DMS53 treated with DMSO at 0.1 percent for 48 hours (cell line): ENCODE results near the gene LEF1.

Source experiments
- DNase-seq: peaks from one replicate; lab custom pipeline; 2025; ENCODE audit not compliant: unreplicated experiment; lab: John Stamatoyannopoulos, UW

Gene LEF1

GRCh38 chr4:108149588-108150380 is 18.9 kb downstream of the LEF1 start:
- DNase-seq, result no peak

GRCh38 chr4:108148316-108148715 is 20.4 kb downstream of the LEF1 start:
- DNase-seq, result peak; percentile 77

DNA sequence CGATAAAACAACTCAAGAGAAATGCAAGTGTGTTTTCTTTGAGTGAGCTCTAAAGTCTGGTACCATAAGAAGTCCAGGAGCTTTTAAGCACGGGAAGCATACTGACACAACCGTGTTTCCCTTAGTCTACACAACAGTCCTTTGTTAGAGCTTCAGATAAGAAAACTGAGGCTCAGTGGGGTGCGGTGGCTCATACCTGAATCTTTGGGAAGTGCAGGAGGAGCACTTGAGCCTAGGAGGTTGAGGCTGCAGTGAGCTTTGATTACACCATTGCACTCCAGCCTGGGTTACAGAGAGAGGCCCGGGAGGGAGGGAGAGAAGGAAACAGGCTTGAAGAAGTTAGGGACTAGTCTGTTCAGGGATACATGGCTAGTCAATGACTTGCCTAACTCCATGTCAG is 21.9 kb downstream of the LEF1 start:
- DNase-seq, result no peak

DNA sequence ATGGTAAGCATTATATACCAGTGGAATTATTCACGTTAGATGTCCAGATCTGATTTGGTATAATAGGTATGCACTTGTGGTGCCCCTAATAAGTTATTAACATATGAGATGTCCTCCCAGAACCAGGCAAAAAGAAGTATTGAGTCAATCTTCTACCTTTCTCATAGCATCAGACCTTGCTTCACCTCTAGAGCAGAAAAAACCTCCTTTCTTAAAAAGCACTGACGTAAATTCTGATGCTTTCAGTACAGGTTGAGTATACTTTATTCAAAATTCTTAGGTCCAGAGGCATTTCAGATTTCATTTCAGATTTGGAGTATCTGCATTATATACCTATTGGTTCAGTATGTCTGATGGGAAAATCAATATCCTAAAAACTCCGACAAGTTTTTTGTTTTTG is 22.4 kb downstream of the LEF1 start:
- DNase-seq, result no peak

GRCh38 chr4:108144451-108144850 is 24.3 kb downstream of the LEF1 start:
- no peak for DNase-seq

DNA sequence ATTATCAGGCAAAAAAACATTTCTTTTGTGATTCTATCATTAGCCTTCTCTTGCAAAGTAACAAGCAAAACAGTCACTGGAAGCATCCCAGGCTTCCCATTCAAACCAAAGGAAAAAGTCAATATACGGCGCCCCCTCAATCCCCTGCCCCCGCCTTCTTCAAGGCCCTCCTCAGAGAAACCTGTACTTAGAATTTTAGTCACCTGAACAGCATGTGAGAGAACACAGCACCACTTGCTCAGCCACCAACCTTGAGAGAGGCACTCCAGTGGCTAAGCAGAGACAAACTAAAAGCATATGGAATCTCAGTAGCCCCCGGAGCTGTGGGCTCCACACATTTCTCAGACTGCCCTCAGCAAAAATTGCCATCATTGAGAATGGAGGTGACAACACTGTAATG is 25.2 kb downstream of the LEF1 start:
- DNase-seq, result no peak

- no peak for DNase-seq
These were observed 25.9 kb downstream of the LEF1 start for GRCh38 chr4:108142870-108143269.

DNA sequence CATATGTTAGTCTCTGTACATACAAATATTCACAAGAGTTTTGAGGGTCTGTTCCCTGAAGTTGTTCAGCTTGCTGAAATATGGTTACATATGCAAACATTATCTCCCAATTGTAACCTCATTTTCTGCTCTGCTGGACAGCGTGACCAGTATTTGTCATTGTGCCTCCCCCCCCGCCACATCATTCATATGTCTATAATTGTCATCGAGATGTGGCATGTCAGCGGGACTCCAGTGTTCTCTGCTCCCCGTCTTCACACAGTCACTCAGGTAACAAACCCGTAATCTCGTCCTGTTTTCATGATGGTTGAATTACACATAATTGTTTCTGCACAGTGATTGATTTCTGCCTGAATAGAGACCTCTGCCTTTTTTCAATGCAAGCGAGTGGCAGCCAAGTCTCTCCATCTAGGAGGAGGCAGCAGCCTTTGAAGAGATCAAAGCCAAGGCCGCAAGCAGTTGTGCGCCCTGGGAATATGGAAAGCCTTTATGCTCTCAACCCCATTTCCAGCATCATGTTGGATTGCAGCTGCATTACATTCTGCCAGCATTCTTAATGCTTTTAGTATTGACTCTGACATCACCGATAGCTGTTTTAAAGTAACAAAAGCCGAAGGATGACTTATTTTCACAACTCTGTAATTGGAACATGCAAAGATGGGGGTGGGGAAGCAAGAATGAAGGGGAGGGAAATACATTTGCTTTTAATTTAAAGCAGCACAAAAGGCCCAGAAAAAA is 27.4 kb downstream of the LEF1 start:
- no peak for DNase-seq

- no peak for DNase-seq
These were observed 28.4 kb downstream of the LEF1 start for GRCh38 chr4:108140328-108140727.

DNA sequence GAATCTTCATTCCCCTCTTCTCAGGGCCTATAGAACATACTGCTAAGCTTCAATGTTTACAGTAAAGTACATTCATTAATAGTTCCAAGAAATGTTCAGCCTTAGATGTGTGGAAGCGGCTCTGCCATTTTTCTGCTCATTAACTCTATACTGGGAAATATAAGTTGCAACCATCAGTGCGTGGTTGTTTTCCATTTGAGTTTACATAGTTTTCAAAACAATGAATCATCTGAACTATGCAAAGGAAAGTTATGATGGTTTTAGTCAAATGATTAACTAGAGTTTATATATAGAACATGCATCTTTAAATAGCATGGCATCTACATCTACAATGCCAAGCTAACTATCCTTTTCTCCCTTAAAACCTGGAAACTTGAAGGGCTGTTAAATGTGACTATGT is 29.6 kb downstream of the LEF1 start:
- no peak for DNase-seq

DNA sequence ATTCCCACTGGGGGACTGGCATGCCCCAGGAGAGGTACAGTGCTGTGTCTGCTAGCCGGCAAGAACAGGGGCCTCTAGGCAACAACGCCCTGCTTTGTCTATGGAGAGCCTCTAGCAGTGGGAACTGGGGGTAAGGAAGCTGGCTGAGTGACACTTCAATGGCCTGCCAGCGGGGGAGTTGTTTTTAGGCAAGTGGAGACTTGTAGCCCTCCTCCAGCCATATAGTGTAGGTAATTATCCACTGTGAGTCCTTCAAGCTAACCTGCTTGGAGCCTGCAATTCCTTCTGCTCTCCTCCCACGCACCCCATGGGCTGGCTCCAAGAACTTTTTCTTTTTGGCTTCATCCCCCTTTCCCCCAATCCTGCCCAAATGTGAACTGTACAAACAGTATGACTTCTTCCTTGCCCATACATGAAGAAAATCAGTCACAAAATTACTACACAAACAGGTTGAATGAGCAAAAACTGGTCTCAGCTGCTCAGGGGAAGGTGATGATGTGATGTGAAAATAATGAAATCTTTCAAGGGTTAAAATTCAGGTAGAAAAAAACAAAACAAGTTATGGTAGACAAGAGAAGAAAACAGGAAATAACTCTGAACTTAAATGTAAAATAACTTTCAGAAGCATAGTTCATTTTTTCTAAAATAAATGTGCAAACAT is 33.1 kb downstream of the LEF1 start:
- no peak for DNase-seq

GRCh38 chr4:108130955-108131354 is 37.8 kb downstream of the LEF1 start:
- DNase-seq, result no peak

DNA sequence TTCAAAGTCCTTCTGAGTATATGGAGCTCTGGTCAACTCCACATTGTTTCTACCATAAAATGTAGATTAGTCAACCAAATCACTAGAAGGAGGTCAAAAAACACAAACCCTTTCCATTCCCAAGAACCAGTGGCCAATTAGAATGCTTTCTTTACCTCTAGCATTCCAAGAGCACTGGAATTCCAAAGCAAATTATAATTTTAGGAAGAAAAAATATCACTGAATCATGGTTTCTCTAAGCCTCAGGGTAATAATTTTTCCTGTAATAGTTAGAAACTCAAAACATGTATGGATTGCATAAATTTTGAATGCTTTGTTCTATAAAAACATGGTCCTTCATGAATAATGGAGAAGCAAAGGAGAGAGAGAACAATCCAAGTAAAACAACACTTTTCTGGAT is 39.5 kb downstream of the LEF1 start:
- no peak for DNase-seq

GRCh38 chr4:108126806-108127205 is 41.9 kb downstream of the LEF1 start:
- DNase-seq, result no peak

- no peak for DNase-seq
These were observed 47.9 kb downstream of the LEF1 start for GRCh38 chr4:108120789-108121188.

DNA sequence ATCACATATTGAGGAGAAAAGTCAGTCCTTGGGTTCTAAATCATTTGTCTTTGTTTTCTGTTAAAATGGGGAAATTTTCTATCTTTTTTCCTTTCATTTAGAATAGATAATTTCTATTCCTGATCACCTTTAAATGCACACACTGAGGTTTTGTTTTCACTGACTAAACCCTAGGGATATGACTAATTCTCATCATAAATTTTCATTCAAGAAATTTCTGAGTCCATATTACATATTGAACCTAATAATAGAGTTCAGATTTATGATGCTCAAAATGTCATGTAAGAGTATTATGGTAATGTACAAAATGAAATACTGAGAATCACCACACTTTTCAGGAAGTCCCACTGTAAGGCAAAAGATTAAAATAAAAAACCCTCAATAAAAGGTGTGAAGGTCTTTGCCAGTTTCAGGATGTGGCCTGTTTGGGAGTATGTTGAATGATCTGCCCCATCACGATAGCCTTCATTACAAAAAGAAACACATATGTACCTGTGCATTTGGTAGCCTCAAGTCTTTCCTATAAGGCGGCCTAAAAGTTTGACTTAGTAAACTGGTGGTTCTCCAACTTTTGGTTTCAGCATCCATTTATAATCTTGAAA is 49.4 kb downstream of the LEF1 start:
- no peak for DNase-seq

GRCh38 chr4:108118505-108118904 is 50.2 kb downstream of the LEF1 start:
- peak; percentile 85 for DNase-seq

- DNase-seq, result no peak
These were observed 51.1 kb downstream of the LEF1 start for GRCh38 chr4:108117418-108118182.

GRCh38 chr4:108116423-108117168 is 52.1 kb downstream of the LEF1 start:
- no peak for DNase-seq

DNA sequence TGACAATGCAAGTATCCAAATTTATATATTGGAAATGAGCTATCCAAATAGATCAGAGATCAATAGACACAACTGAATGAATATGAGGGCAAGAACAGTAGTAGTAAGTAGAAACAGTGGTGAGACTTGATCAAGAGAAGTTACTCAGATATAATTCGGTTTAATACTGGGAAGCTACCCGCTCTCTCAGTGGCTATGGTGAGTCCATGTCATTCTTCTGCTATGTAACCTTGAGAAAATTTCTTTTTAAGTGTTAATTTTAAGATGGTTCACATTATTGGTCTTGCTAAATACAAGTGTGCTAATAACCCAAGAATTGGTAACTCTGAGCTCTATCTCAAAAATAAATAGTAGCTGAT is 53.6 kb downstream of the LEF1 start:
- no peak for DNase-seq
